Trophoblast cell (in vitro differentiated cells and primary cell): ENCODE measurements around the gene FHIT.
"Not testable (repeated sequence)": the region's sequence is repeated elsewhere in the genome, so short reads cannot be mapped to it uniquely, and the experiment has no call there.

Source experiments
- DNase-seq, 2 donors: peaks; one replicate each; pipeline ENCODE4 v3.0.0-alpha.2; 2016
- H2AFZ ChIP-seq: 2 replicates; pipeline ENCODE4 v1.6.1; 2013; ENCODE audit warnings: low read length, moderate library complexity, mild to moderate bottlenecking; ENCODE audit not compliant: insufficient read depth, poor library complexity
- H2AK5ac ChIP-seq: 2 replicates; pipeline ENCODE4 v1.6.1; 2013; ENCODE audit warnings: mild to moderate bottlenecking, low read length
- H2BK120ac ChIP-seq: 2 replicates; pipeline ENCODE4 v1.6.1; 2013; ENCODE audit warnings: low read length, mild to moderate bottlenecking, moderate library complexity; ENCODE audit not compliant: insufficient read depth, poor library complexity
- H2BK12ac ChIP-seq: 2 replicates; pipeline ENCODE4 v1.6.1; 2013; ENCODE audit warnings: mild to moderate bottlenecking, low read length, moderate library complexity
- H2BK5ac ChIP-seq: 2 replicates; pipeline ENCODE4 v1.6.1; 2013; ENCODE audit warnings: low read length, low read depth, moderate library complexity, mild to moderate bottlenecking; ENCODE audit not compliant: poor library complexity
- H3K14ac ChIP-seq: 2 replicates; pipeline ENCODE4 v1.6.1; 2013; ENCODE audit warnings: mild to moderate bottlenecking, low read length
- H3K18ac ChIP-seq: 2 replicates; pipeline ENCODE4 v1.6.1; 2013; ENCODE audit warnings: mild to moderate bottlenecking, low read length
- H3K23ac ChIP-seq: 2 replicates; pipeline ENCODE4 v1.6.1; 2013; ENCODE audit warnings: low read length
- H3K27ac ChIP-seq: 2 replicates; pipeline ENCODE4 v1.5.1; 2013; ENCODE audit warnings: low read depth, mild to moderate bottlenecking, inconsistent platforms, low read length, moderate library complexity
- H3K27me3 ChIP-seq: 2 replicates; pipeline ENCODE4 v1.6.1; 2013; ENCODE audit warnings: inconsistent platforms, mild to moderate bottlenecking, low read length, moderate library complexity; ENCODE audit not compliant: insufficient read depth
- H3K36me3 ChIP-seq, 2 experiments: 1 replicate in 1 of 2; 2 replicates in 1 of 2; pipeline ENCODE4 v1.6.1; 2013; ENCODE audit warnings: low read length in 2 of 2, mild to moderate bottlenecking in 2 of 2, moderate library complexity in 1 of 2; ENCODE audit not compliant: insufficient read depth in 2 of 2, control insufficient read depth in 1 of 2
- H3K4ac ChIP-seq: 2 replicates; pipeline ENCODE4 v1.6.1; 2013; ENCODE audit warnings: low read depth, mild to moderate bottlenecking, low read length, moderate library complexity
- H3K4me1 ChIP-seq, 2 experiments: 1 replicate in 1 of 2; 2 replicates in 1 of 2; pipeline ENCODE4 v1.6.1; 2013; ENCODE audit warnings: low read length in 2 of 2, mild to moderate bottlenecking in 2 of 2, moderate library complexity in 1 of 2; ENCODE audit not compliant: insufficient read depth in 2 of 2, control insufficient read depth in 1 of 2
- H3K4me2 ChIP-seq: 2 replicates; pipeline ENCODE4 v1.6.1; 2013; ENCODE audit warnings: inconsistent platforms, mild to moderate bottlenecking, low read length, moderate library complexity
- H3K4me3 ChIP-seq: 2 replicates; pipeline ENCODE4 v1.5.1; 2013; ENCODE audit warnings: mild to moderate bottlenecking, low read depth, low read length, inconsistent platforms
- H3K79me1 ChIP-seq: one replicate; pipeline ENCODE4 v1.6.1; 2013; ENCODE audit warnings: low read length
- H3K79me2 ChIP-seq: 2 replicates; pipeline ENCODE4 v1.6.1; 2013; ENCODE audit warnings: low read length, mild to moderate bottlenecking; ENCODE audit not compliant: control insufficient read depth, insufficient read depth, poor library complexity
- H3K9ac ChIP-seq: 2 replicates; pipeline ENCODE4 v1.6.1; 2013; ENCODE audit warnings: mild to moderate bottlenecking, low read length
- H3K9me3 ChIP-seq: 2 replicates; pipeline ENCODE4 v1.6.1; 2013; ENCODE audit warnings: low read depth, mild to moderate bottlenecking, control low read depth, inconsistent platforms, low read length; ENCODE audit not compliant: insufficient read depth
- H4K12ac ChIP-seq: 2 replicates; pipeline ENCODE4 v1.6.1; 2013; ENCODE audit warnings: low read depth, mild to moderate bottlenecking, low read length, moderate library complexity
- H4K8ac ChIP-seq: 2 replicates; pipeline ENCODE4 v1.6.1; 2013; ENCODE audit warnings: low read depth, mild to moderate bottlenecking, low read length, moderate library complexity
- H4K91ac ChIP-seq: one replicate; pipeline ENCODE4 v1.6.1; 2013; ENCODE audit warnings: low read depth, mild to moderate bottlenecking, low read length, moderate library complexity
- WGBS: extraction: QIAGEN DNeasy Blood & Tissue Kit; methylation state at CpG from one replicate; pipeline ENCODE4 v1.1.7; 2013; ENCODE audit warnings: missing lambda C conversion rate; ENCODE audit not compliant: insufficient read length, insufficient coverage; ENCODE audit errors: extremely low coverage; 5-methylcytosine and 5-hydroxymethylcytosine counted together

Gene FHIT

GRCh38 chr3:59809016-59809415, 1442.2 kb downstream of the FHIT start:
- no peak overlapping the region for H3K23ac ChIP-seq
- no peak overlapping the region for H2BK5ac ChIP-seq
- H3K4me1 ChIP-seq, result no peaks in the 10 kb centered on the region
- no peaks in the 10 kb centered on the region for H3K79me1 ChIP-seq
- DNase-seq, result no peak
- H3K36me3 ChIP-seq, result no peaks in the 10 kb centered on the region
- H3K4me2 ChIP-seq, result no peak overlapping the region
- WGBS, result no CpG with 5 or more reads among the region's 4 CpGs
- no peak overlapping the region for H2BK120ac ChIP-seq
- no peak overlapping the region for H3K4me3 ChIP-seq
- no peak overlapping the region for H3K14ac ChIP-seq
- no peak overlapping the region for H3K9ac ChIP-seq
- H2AFZ ChIP-seq, result no peak overlapping the region
- no peak overlapping the region for H4K8ac ChIP-seq
- H4K91ac ChIP-seq, result no peak overlapping the region
- no peaks in the 10 kb centered on the region for H3K9me3 ChIP-seq
- no peak overlapping the region for H3K27ac ChIP-seq
- no peak overlapping the region for H3K18ac ChIP-seq
- H2AK5ac ChIP-seq, result no peak overlapping the region
- H3K79me2 ChIP-seq, result no peaks in the 10 kb centered on the region
- no peak overlapping the region for H3K4ac ChIP-seq
- no peaks in the 10 kb centered on the region for H3K27me3 ChIP-seq
- no peak overlapping the region for H2BK12ac ChIP-seq
- no peak overlapping the region for H4K12ac ChIP-seq

- Histone ChIP-seq H3K79me2 (no peaks in the 10 kb centered on the region), H3K36me3 (no peaks in the 10 kb centered on the region), H3K79me1 (no peaks in the 10 kb centered on the region), H3K4me1 (no peaks in the 10 kb centered on the region), H3K23ac (no peak overlapping the region), H3K4me2 (no peak overlapping the region), H3K27me3 (no peaks in the 10 kb centered on the region), H4K8ac (no peak overlapping the region), H2AFZ (no peak overlapping the region), H3K27ac (no peak overlapping the region), H2BK120ac (no peak overlapping the region), H2BK12ac (no peak overlapping the region), H2BK5ac (no peak overlapping the region), H3K4ac (no peak overlapping the region), H3K9me3 (no peaks in the 10 kb centered on the region), H4K12ac (no peak overlapping the region), H3K14ac (no peak overlapping the region), H4K91ac (no peak overlapping the region), H3K18ac (no peak overlapping the region), H3K9ac (no peak overlapping the region), H3K4me3 (no peak overlapping the region), H2AK5ac (no peak overlapping the region)
- WGBS, result no CpG with 5 or more reads among the region's 7 CpGs
- DNase-seq, result no peak
These were observed 1442.8 kb downstream of the FHIT start for GRCh38 chr3:59808446-59808845.

GRCh38 chr3:59803268-59803667, 1448.0 kb downstream of the FHIT start:
- H3K4ac ChIP-seq, result no peak overlapping the region
- H3K27ac ChIP-seq, result no peak overlapping the region
- peak overlapping the region; percentile 50 for H3K9ac ChIP-seq
- WGBS, result no CpG with 5 or more reads among the region's 11 CpGs
- no peak overlapping the region for H2AK5ac ChIP-seq
- no peak overlapping the region for H3K14ac ChIP-seq
- no peak overlapping the region for H3K23ac ChIP-seq
- no peak overlapping the region for H3K4me2 ChIP-seq
- no peak overlapping the region for H2BK12ac ChIP-seq
- no peak overlapping the region for H2BK120ac ChIP-seq
- no peak overlapping the region for H3K18ac ChIP-seq
- no peak overlapping the region for H3K4me3 ChIP-seq
- H3K27me3 ChIP-seq, result no peaks in the 10 kb centered on the region
- H4K8ac ChIP-seq, result no peak overlapping the region
- peaks cover 2% of the 10 kb centered on the region for H3K9me3 ChIP-seq
- no peaks in the 10 kb centered on the region for H3K79me2 ChIP-seq
- H3K79me1 ChIP-seq, result no peaks in the 10 kb centered on the region
- no peak overlapping the region for H2BK5ac ChIP-seq
- H3K4me1 ChIP-seq, result no peaks in the 10 kb centered on the region
- no peak overlapping the region for H4K12ac ChIP-seq
- no peak for DNase-seq
- H3K36me3 ChIP-seq, result no peaks in the 10 kb centered on the region
- H2AFZ ChIP-seq, result no peak overlapping the region
- H4K91ac ChIP-seq, result no peak overlapping the region

- not testable (repeated sequence) for H3K23ac ChIP-seq, H3K9me3 ChIP-seq, H3K18ac ChIP-seq, H4K12ac ChIP-seq, H2AFZ ChIP-seq, H2AK5ac ChIP-seq, H4K91ac ChIP-seq, H3K27ac ChIP-seq, H3K14ac ChIP-seq, H3K9ac ChIP-seq, H3K79me2 ChIP-seq, H2BK120ac ChIP-seq, DNase-seq, H2BK12ac ChIP-seq, H3K4me3 ChIP-seq, H3K36me3 ChIP-seq, H3K4me1 ChIP-seq, H2BK5ac ChIP-seq, H3K27me3 ChIP-seq, H4K8ac ChIP-seq, H3K4ac ChIP-seq, H3K79me1 ChIP-seq, H3K4me2 ChIP-seq
- no CpG with 5 or more reads among the region's 5 CpGs for WGBS
These were observed 1448.8 kb downstream of the FHIT start for GRCh38 chr3:59802453-59802852.
